ENCODE measurements around the gene LTBP3.

Gene LTBP3

GRCh38 chr11:65555693-65556231 lies 2.4 kb downstream of the LTBP3 start:
- peak in 6 of 51 donors; percentile 14 to 49 (median 27) for DNase-seq

- no peak for DNase-seq
Observed at GRCh38 chr11:65554842-65555430, 3.2 kb downstream of the LTBP3 start.

- DNase-seq = no peak
Observed at GRCh38 chr11:65554057-65554818, 3.9 kb downstream of the LTBP3 start.

- DNase-seq = no peak
Observed at GRCh38 chr11:65553301-65554001, 4.7 kb downstream of the LTBP3 start.

- no peak for DNase-seq
Observed at GRCh38 chr11:65552388-65552951, 5.7 kb downstream of the LTBP3 start.

- DNase-seq = peak in 6 of 51 donors; percentile 8 to 47 (median 24)
Observed at GRCh38 chr11:65551572-65552387, 6.4 kb downstream of the LTBP3 start.

GRCh38 chr11:65549096-65549495 lies 9.1 kb downstream of the LTBP3 start:
- DNase-seq = no peak

GRCh38 chr11:65548395-65548794 lies 9.8 kb downstream of the LTBP3 start:
- no peak for DNase-seq

- DNase-seq = no peak
Observed at GRCh38 chr11:65547446-65548125, 10.6 kb downstream of the LTBP3 start.

GRCh38 chr11:65546217-65546958 lies 11.8 kb downstream of the LTBP3 start:
- peak in 24 of 51 donors; percentile 13 to 59 (median 32) for DNase-seq

- DNase-seq = no peak
Observed at GRCh38 chr11:65545853-65546216, 12.3 kb downstream of the LTBP3 start.

- no peak for DNase-seq
Observed at GRCh38 chr11:65542738-65543390, 15.3 kb downstream of the LTBP3 start.

- DNase-seq = no peak
Observed at GRCh38 chr11:65541093-65541982, 16.8 kb downstream of the LTBP3 start.

GRCh38 chr11:65540290-65541092 lies 17.7 kb downstream of the LTBP3 start:
- DNase-seq = peak; percentile 55 to 99 (median 86)

GRCh38 chr11:65539744-65540289 lies 18.3 kb downstream of the LTBP3 start:
- DNase-seq = no peak

GRCh38 chr11:65538915-65539743 lies 19.0 kb downstream of the LTBP3 start:
- DNase-seq = peak in 1 of 51 donors; percentile 28

Measured in hypothalamus (tissue), 51 donors.